Measurements from ENCODE around the gene CWF19L1.
A peak's percentile ranks its signal among the peaks of the same experiment; 100 is the strongest.

Gene CWF19L1

DNA sequence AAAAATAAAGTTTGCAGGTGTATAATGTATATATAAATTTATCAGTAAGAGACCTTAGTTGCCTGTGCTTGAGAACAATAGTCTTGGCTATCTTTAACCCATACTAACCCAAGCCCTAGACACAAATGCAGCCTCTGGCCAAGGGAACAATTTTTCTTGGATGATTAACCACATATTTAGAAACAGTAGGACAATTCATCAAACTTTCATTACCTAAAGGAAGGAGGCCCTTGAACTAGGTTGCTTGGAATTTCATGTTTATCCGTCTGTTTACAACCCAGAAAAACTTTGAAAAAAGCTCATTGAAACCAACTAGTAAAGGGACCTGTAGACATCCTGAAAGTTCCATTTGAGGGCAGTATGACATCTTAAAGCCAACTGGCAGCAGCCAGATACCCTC lies 72.7 kb downstream of the CWF19L1 start:
- DNase-seq (ENCODE audit: insufficient read length) = no peak
- TF ChIP-seq POLR2A (IDR thresholded peaks at IDR 0.05; ENCODE audit: low read depth, low read length) = no peak
- no peak for FAIRE-seq

DNA sequence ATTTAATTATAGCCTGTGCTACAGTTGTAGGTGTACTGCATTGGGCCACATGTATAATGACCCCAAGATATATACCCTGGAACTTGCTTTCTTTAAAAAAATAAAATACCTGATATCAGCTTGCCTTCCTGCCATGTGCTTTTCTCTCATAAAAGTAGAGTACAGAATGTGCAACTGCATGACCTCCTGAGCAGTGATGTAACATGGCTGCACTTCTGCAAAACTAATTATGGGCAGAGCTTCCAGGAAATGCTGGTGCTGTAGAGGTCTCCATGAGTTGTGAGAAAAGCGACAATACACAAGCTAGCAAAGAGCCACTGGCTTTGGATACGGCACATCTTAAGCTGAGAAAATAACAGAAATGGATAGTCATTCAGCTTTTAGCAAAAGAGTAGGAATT lies 75.1 kb downstream of the CWF19L1 start:
- TF ChIP-seq POLR2AphosphoS5 (IDR thresholded peaks at IDR 0.05; ENCODE audit: low read depth, low read length) (no peak), POLR2A (IDR thresholded peaks at IDR 0.05; ENCODE audit: low read depth, low read length) (no peak), TAF1 (IDR thresholded peaks at IDR 0.05; ENCODE audit: borderline replicate concordance, low read depth, low read length) (no peak)
- DNase-seq (ENCODE audit: insufficient read length) (no peak), FAIRE-seq (no peak)

DNA sequence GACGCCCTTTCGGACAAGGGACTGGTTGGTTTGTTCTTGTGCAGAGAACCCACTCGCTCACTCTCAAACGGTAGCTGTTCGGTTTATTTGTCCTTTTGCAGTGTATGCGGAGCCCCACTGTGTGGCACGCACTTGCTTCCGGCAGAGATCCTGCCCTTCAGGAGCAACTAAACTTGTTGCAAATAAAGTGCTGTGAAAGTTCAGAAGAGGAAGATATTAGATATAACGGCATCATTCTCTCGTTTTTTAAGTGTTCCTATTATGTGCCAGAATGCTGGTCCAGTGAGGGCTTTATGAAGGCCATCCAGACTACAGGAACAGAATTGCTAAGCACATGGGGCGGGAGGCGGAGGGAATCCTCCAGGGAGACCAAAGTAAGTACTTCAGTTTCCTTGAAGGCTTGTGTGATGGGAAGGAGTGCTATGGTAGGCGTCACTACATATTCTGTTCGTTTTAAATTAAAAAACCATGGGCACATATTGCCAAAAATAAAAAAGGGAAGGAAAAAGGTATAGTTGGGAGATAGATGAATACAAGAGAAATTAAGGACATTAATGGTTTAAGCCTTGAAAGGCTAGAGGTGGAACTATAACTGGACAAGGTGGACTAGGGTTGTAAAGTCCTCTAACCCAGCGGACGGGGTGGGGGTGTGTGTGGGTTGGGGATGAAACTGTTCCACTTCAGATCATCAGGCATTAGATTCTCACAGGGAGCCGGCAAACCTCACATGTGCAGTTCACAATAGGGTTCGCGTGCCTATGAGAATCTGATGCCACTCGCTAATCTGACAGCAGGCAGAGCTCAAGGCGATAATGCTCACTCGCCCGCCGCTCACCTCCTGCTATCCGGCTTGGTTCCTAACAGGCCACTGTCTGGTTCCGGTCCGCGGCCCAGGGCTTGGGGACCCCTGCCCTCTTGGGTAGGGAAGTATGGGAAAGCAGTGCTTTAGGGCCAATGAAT lies 80.9 kb downstream of the CWF19L1 start:
- FAIRE-seq (peak; percentile 57), DNase-seq (ENCODE audit: insufficient read length) (no peak)

DNA sequence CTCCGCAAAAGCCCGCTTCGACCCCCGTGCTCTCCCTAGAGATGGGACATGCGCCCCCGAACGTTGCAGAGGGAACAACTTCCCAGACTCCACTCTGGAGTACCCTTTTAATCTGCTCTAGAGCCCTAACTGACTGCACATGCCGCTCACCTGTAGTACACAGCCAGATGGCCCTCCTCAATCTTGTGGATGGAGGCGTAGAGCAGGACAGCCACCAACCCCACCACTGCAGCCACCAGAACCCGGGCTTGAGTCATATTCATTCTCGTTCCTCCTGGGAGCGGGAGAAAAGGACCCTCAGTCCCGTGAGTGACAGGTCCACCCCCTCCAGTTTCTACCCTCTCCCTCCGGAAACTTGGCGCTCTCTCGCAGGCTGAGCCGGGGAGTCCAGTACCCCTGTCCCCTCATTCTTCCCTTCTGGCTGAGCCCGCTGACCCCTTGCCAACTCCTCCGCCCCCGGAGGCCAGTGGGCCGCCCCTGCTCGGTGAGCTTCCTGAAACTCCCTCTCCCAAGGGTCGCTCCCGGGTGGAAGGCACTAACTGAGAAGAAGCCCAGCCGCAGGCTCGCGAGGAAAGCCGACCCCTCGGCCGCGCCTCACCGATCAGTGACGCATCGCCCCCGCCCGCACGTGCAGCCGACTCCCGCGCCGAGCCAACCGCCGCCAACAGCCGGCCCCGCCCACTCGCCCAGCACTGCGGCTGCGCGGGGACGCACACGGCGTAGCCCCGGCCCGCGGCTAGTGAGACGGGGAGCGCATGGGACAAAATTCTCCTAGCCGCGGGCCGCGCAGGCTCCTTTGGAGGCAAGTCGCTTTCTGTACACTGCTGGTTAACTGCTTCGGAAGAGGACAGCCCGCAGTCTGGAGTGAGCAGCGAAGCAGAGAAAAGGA lies 81.8 kb downstream of the CWF19L1 start, which contains the start of gene ERLIN1:
Gene ERLIN1, minus strand, starts transcription at position 666 of the 889 bp plus-strand sequence. Its CDS starts 403 bp downstream, at position 263.
- FAIRE-seq (peak; percentile 96), DNase-seq (ENCODE audit: insufficient read length) (peak; percentile 83)
- TF ChIP-seq POLR2AphosphoS5 (IDR thresholded peaks at IDR 0.05; ENCODE audit: low read depth, low read length) (peak; percentile 88), POLR2A (IDR thresholded peaks at IDR 0.05; ENCODE audit: low read depth, low read length) (peak; percentile 82), TAF1 (IDR thresholded peaks at IDR 0.05; ENCODE audit: borderline replicate concordance, low read depth, low read length) (peak; percentile 79; the same call in 1 of the 2 replicates)

More for the DNA sequence above, 80.9 kb downstream of the CWF19L1 start:
- TF ChIP-seq POLR2A (IDR thresholded peaks at IDR 0.05; ENCODE audit: low read depth, low read length) (no peak), TAF1 (IDR thresholded peaks at IDR 0.05; ENCODE audit: borderline replicate concordance, low read depth, low read length) (no peak), POLR2AphosphoS5 (IDR thresholded peaks at IDR 0.05; ENCODE audit: low read depth, low read length) (peak; percentile 27; the same call in 1 of the 2 replicates)

DNA sequence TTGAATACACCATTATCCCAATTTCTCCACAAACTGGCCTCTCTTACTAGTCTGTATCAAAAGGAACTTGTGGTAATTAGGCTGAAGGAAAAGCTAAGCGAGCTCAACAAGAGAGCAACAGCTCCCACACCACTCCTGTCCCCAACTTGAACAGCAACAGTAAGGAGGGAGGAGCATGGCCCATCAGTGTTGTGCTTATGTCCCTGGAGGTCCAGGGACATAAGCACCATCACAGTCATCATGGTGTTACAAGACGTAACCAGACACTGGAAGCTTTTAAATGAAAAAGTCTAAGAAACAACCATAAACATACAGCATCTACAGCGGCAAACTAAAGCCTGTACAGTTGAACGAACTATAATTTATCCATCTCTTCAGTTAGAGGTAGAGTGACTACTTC lies 82.6 kb downstream of the CWF19L1 start:
- DNase-seq (ENCODE audit: insufficient read length) (no peak), FAIRE-seq (no peak)
- TF ChIP-seq POLR2AphosphoS5 (IDR thresholded peaks at IDR 0.05; ENCODE audit: low read depth, low read length) (no peak), TAF1 (IDR thresholded peaks at IDR 0.05; ENCODE audit: borderline replicate concordance, low read depth, low read length) (no peak), POLR2A (IDR thresholded peaks at IDR 0.05; ENCODE audit: low read depth, low read length) (no peak)

DNA sequence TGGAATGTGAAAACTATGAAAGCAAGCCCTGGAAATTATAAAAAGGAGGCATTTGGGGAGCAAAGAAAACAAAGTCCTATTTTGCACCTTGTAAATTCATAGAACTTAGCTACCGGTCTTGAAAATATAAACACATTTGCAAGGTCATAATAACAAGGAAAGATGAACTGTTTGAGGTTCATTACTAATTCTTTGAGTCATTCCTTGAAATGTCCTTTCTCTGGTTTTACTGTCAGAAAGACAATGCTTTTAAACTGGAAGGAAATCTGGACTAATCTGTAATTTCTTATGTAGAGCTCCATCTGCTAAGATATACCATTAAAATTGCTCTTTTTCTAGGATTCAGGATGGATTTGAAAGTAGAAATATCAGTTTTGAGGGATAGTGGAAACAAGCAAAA lies 83.0 kb downstream of the CWF19L1 start:
- DNase-seq (ENCODE audit: insufficient read length) (no peak), FAIRE-seq (peak; percentile 51)
- TF ChIP-seq POLR2AphosphoS5 (IDR thresholded peaks at IDR 0.05; ENCODE audit: low read depth, low read length) (no peak), POLR2A (IDR thresholded peaks at IDR 0.05; ENCODE audit: low read depth, low read length) (no peak), TAF1 (IDR thresholded peaks at IDR 0.05; ENCODE audit: borderline replicate concordance, low read depth, low read length) (no peak)

DNA sequence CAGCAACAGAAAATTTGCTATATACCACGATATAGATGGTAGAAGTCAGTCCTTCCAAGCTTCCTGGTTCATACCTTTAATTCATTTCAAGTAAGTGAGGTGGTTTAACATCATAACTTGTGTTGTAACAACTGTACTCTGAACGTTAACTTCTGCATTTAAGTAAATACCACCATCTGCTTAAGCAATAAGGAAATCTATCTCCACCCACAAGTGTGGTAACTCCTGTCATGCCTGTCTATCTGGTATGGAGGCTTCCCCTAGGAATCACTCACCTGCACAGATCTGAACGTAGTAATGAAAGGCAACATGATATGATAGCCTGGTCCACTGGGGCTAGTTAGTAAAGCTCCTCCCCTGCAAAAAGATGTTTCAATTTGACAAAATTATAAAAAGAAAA lies 84.0 kb downstream of the CWF19L1 start:
- FAIRE-seq = peak; percentile 56
- no peak for DNase-seq (ENCODE audit: insufficient read length)

DNA sequence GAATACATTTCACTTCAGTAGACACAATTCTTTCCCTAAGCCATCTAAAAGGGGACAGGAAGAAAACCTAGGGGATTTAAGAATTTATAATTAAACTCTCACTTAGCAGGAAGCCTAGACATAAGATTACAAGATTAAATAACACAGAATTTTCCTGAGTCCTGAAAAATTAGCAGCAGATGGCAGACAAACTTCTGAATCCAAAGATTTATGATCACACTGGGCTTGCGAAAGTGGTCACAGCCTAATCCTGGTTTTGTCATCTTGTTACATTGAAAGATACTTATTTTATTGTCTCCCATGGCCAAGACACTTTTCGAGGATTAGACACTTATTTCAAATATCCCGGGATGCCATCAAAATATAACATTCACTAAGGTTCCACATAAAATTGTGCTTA lies 84.5 kb downstream of the CWF19L1 start:
- TF ChIP-seq TAF1 (IDR thresholded peaks at IDR 0.05; ENCODE audit: borderline replicate concordance, low read depth, low read length) = no peak
- no peak for TF ChIP-seq POLR2AphosphoS5 (IDR thresholded peaks at IDR 0.05; ENCODE audit: low read depth, low read length)
- no peak for TF ChIP-seq POLR2A (IDR thresholded peaks at IDR 0.05; ENCODE audit: low read depth, low read length)
- FAIRE-seq (peak; percentile 63), DNase-seq (ENCODE audit: insufficient read length) (no peak)

More for the DNA sequence above, 84.0 kb downstream of the CWF19L1 start:
- no peak for TF ChIP-seq TAF1 (IDR thresholded peaks at IDR 0.05; ENCODE audit: borderline replicate concordance, low read depth, low read length)
- TF ChIP-seq POLR2A (IDR thresholded peaks at IDR 0.05; ENCODE audit: low read depth, low read length) = no peak
- TF ChIP-seq POLR2AphosphoS5 (IDR thresholded peaks at IDR 0.05; ENCODE audit: low read depth, low read length) = no peak

Data from GM12892 (cell line).